PC-3 (cell line): ENCODE results near the gene SMIM9.

Experiments
- EZH2phosphoT487 ChIP-seq: fragments of 300-600 bp; sonication (generic); IDR thresholded peaks from 2 replicates; pipeline ENCODE4 v1.6.1; 2018; ENCODE audit warnings: mild to moderate bottlenecking, antibody characterized with exemption, low read length, borderline replicate concordance
- TF ChIP-seq, protein P1 (sequence below): fragments of 300-600 bp; sonication (generic); conservative IDR thresholded peaks from 2 replicates; pipeline ENCODE4 v1.5.1; 2017; ENCODE audit warnings: antibody characterized with exemption, low read depth, mild to moderate bottlenecking, low read length

DNA sequence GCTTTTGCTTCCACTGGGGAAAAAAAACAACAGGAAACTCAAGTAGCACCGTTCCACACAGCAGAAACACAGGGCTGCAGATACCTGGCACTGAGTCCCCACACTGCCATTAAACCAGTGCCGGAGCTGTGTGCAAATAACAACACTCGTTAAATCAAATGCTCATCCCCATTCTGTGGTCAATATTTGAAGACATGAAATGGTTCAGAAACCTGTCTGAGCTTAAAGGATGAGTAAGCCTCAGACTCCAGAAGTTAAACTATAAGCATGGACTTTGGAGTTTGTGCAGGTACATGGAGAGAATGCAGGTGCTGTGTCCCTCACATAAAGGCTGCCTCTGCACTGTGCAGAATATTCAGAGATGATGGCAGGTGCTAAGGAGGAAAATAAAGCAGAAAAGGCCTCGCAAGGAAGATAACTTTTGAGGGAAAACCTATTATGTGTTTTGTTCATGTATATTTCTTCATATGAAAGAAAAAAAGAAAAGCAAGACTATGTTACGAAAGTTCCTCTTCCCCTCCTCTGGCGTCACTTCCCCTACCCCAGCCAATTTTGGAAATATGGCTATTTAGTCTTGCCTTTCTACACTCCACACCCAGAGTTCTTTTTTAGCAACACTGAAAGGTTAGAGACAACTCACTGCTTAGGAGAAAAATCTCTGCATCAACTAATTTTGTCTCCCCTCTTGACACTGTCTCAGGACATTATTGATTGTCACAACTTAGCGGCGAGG lies 33.8 kb downstream of the SMIM9 start:
- no peak for TF ChIP-seq EZH2phosphoT487
- TF ChIP-seq, protein P1, sequence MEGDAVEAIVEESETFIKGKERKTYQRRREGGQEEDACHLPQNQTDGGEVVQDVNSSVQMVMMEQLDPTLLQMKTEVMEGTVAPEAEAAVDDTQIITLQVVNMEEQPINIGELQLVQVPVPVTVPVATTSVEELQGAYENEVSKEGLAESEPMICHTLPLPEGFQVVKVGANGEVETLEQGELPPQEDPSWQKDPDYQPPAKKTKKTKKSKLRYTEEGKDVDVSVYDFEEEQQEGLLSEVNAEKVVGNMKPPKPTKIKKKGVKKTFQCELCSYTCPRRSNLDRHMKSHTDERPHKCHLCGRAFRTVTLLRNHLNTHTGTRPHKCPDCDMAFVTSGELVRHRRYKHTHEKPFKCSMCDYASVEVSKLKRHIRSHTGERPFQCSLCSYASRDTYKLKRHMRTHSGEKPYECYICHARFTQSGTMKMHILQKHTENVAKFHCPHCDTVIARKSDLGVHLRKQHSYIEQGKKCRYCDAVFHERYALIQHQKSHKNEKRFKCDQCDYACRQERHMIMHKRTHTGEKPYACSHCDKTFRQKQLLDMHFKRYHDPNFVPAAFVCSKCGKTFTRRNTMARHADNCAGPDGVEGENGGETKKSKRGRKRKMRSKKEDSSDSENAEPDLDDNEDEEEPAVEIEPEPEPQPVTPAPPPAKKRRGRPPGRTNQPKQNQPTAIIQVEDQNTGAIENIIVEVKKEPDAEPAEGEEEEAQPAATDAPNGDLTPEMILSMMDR = no peak
